Measurements from ENCODE around the gene SNX24. TPM values are rescaled to one million over a fixed set of nuclear protein-coding genes. Genes with fewer than 3 reads are reported as not detected.

Gene SNX24
- total RNA-seq, 1 donor, result 26.5 TPM

DNA sequence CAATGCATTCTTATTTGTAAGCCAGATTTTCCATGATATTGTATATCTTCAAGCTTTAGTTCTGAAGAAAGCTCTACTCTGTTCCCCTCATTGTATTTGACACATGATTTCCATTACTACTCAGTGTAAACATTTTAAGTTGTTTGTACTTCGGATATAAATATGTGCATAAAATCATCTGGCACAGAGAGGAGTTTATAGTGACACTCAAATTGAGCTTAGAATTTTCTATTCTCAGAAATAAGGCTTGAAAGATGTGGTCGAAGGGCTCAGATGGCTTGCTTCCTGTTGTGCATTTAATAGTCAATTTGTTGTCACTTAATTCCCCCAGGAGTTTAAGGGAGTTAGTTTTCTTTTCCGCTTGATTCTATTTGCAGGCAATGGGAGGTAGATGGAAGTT lies 102.4 kb downstream of the SNX24 start:
- no peak for DNase-seq (ENCODE audit: low read depth)
- no peak overlapping the region for H3K4me3 ChIP-seq (ENCODE audit: low read depth, low read length)
- TF ChIP-seq, protein P1, sequence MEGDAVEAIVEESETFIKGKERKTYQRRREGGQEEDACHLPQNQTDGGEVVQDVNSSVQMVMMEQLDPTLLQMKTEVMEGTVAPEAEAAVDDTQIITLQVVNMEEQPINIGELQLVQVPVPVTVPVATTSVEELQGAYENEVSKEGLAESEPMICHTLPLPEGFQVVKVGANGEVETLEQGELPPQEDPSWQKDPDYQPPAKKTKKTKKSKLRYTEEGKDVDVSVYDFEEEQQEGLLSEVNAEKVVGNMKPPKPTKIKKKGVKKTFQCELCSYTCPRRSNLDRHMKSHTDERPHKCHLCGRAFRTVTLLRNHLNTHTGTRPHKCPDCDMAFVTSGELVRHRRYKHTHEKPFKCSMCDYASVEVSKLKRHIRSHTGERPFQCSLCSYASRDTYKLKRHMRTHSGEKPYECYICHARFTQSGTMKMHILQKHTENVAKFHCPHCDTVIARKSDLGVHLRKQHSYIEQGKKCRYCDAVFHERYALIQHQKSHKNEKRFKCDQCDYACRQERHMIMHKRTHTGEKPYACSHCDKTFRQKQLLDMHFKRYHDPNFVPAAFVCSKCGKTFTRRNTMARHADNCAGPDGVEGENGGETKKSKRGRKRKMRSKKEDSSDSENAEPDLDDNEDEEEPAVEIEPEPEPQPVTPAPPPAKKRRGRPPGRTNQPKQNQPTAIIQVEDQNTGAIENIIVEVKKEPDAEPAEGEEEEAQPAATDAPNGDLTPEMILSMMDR (IDR thresholded peaks at IDR 0.05; ENCODE audit: insufficient read depth, low read length), result no peak

DNA sequence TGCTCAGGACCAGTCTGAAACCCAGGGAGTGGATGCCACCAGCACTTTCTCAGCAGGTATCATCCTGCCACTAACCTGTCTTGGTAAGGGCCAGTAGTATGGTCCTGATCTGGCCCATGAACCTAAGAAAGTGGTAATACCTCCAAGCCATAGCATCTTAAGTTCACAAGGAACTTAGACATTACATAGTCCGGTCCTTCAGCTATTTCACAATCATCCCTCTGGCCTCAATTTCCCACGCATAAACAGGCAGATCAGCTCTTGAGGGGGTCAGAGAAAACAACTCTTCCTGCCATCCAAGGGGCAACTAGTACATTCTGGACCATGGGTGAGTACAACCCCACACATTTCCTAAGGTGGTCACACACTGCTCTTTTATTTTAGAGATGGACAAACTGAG lies 102.9 kb downstream of the SNX24 start:
- no peak for DNase-seq (ENCODE audit: low read depth)
- no peak overlapping the region for H3K4me3 ChIP-seq (ENCODE audit: low read depth, low read length)
- TF ChIP-seq, protein P1 (IDR thresholded peaks at IDR 0.05; ENCODE audit: insufficient read depth, low read length), result no peak

DNA sequence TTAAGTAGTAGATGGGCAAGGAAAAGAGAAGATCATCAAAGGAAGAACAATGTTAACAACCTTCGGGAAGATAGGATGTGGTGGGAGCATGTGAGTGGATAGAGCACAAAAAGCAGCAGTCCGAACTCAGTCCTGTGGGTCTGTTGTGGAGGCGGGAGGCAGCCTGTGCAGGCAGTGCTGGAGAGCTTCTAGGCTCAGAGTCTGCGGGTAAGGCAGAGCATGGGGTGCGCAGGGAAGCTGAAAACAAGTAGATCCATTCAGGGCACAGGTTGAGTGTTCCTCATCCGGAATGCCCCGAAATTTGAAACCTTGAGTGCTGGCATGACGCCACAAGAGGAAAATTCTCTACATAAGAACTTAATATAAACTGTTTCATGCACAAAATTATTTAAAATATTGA lies 106.2 kb downstream of the SNX24 start:
- TF ChIP-seq, protein P1 (IDR thresholded peaks at IDR 0.05; ENCODE audit: insufficient read depth, low read length), result no peak
- no peak for DNase-seq (ENCODE audit: low read depth)
- no peak overlapping the region for H3K4me3 ChIP-seq (ENCODE audit: low read depth, low read length)

DNA sequence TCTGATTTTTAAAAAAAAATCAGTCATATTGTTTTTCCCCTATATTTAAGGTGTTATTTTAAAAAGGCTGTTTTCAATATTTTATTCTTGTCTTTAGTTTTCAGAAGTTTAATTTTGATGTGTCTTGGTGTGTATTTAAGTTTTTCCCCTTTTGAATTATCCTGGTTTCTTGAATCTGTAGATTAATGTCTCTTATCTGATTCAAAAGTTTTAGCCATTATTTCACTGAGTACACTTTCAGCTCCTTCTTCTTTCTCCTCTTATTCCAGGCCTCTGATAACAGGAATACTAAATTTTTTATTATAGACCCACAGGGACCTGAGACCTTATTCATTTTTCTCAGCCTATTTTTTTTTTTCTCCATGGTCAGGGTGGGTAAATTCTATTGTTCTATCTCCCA lies 109.3 kb downstream of the SNX24 start:
- TF ChIP-seq, protein P1 (IDR thresholded peaks at IDR 0.05; ENCODE audit: insufficient read depth, low read length), result no peak
- H3K4me3 ChIP-seq (ENCODE audit: low read depth, low read length), result no peak overlapping the region
- no peak for DNase-seq (ENCODE audit: low read depth)

DNA sequence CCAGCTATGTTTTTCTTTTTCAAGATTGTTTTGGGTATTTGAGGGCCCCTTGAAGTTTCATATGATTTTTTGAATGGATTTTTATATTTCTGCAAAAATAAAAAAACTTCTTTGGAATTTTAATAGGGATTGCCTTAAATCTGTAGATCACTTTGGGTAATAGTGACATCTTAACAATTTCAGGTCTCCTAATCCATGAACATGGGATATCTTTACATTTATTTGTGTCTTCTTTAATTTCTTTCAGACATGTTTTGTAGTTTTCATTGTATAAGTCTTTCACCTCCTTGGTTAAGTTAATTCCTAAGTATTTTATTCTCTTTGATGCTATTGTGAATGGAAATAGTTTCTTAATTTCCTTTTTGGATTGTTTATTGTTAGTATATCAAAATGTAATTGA lies 112.0 kb downstream of the SNX24 start:
- TF ChIP-seq, protein P1 (IDR thresholded peaks at IDR 0.05; ENCODE audit: insufficient read depth, low read length), result no peak
- H3K4me3 ChIP-seq (ENCODE audit: low read depth, low read length), result no peak overlapping the region
- no peak for DNase-seq (ENCODE audit: low read depth)

DNA sequence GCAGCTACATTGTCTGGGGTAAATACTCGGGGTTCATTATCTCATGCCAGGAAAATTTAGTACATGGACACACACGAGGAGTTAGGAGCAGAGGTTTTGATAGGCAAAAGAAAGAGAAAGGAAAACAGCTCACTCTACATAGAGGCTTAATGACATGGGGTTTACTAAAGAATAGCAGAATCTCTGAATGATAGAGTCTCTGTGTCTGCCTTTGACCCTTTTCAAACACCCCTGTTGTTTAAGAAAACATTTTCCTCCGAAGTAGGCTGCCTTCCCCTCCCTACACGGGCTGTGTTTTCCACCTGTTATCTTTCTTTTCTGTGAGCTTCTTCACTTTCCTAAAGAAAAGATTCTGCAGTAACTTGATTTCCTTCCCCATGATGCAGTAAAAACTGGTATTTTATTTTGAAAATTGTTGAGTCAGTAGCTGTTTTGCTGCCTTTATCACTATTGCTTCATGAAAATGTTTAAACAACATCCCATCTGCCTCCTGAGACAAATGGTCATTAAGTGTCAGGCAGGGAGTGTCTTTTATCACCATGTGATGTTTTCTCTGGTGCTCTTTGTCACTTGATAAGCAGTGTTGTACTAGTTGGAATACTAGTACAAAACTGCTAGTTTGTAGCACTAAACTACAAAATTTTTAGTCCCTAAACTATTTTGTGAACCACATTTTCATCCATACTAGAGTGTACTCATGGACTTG lies 114.5 kb downstream of the SNX24 start:
- no peak overlapping the region for H3K4me3 ChIP-seq (ENCODE audit: low read depth, low read length)
- DNase-seq (ENCODE audit: low read depth), result no peak
- TF ChIP-seq, protein P1 (IDR thresholded peaks at IDR 0.05; ENCODE audit: insufficient read depth, low read length), result no peak

DNA sequence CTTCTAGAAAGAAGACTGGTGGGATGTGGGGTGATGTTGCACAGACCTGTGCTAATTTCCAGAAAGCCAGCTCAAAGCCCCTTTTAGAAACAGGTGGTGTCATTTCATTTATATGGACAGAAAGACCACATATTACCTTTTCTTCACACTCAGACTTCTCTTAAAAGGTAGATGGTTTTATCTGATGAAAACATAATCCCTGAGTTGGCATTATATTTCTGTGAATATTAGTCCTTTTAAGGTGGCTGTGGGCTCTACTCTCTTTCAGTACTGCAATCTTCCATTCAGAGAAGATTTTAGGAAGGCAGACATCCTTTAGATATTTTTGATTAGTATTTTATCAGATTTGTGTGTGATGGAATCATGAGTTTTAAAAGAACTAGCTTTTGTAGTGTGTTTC lies 117.9 kb downstream of the SNX24 start:
- DNase-seq (ENCODE audit: low read depth), result no peak
- H3K4me3 ChIP-seq (ENCODE audit: low read depth, low read length), result no peak overlapping the region
- TF ChIP-seq, protein P1 (IDR thresholded peaks at IDR 0.05; ENCODE audit: insufficient read depth, low read length), result no peak
